K562 (cell line): Measurements from ENCODE around the gene DCUN1D2. TPM values are rescaled to one million over a fixed set of nuclear protein-coding genes. Genes with fewer than 3 reads are reported as not detected.

Experiments used
- EHMT2 ChIP-seq: fragments of 450-650 bp; IDR thresholded peaks from 2 replicates; pipeline ENCODE4 v1.6.1; 2018; ENCODE audit warnings: antibody characterized with exemption
- PHF20 ChIP-seq: fragments of 450-650 bp; IDR thresholded peaks from 2 replicates; pipeline ENCODE4 v1.6.1; 2018; ENCODE audit not compliant: partially characterized antibody
- SAP30 ChIP-seq: fragments of 200-600 bp; sonication (generic); IDR thresholded peaks from 2 replicates; pipeline ENCODE4 v1.6.1; 2012; ENCODE audit warnings: borderline replicate concordance, low read depth, mild to moderate bottlenecking, moderate library complexity, low read length, control low read depth, inconsistent platforms; ENCODE audit not compliant: insufficient read depth, poor library complexity, severe bottlenecking
- TCF7 ChIP-seq: sonication (generic); IDR thresholded peaks from 2 replicates; pipeline ENCODE4 v1.6.1; 2016; ENCODE audit warnings: antibody characterized with exemption, borderline replicate concordance
- THRAP3 ChIP-seq: fragments of 450-650 bp; IDR thresholded peaks from 2 replicates; pipeline ENCODE4 v1.6.1; 2016; ENCODE audit warnings: mild to moderate bottlenecking, inconsistent platforms, borderline replicate concordance
- ZNF124 ChIP-seq: sonication (generic); formaldehyde crosslinking; IDR thresholded peaks from 2 replicates; pipeline ENCODE4 v1.8.1; 2022; ENCODE audit warnings: missing genetic modification reagents
- ZNF134 ChIP-seq: fragments of 250-450 bp; sonication (Bioruptor Pico); conservative IDR thresholded peaks from 2 replicates; pipeline ENCODE4 v1.4.0; 2020
- ZNF75A ChIP-seq: fragments of 450-650 bp; formaldehyde crosslinking; IDR thresholded peaks from 2 replicates; pipeline ENCODE4 v1.4.0; 2020; ENCODE audit warnings: mild to moderate bottlenecking
- ZNF764 ChIP-seq: fragments of 250-450 bp; sonication (Bioruptor Pico); IDR thresholded peaks from 2 replicates; pipeline ENCODE4 v1.4.0; 2020; ENCODE audit warnings: low read depth, mild to moderate bottlenecking, moderate library complexity
- polyA plus RNA-seq, 8 experiments: library from polyadenylated mRNA; depleted of rRNA in 4 of 8; stranded (reverse) in 5 of 8; unstranded in 3 of 8; fragments of >200 nt; fragmentation: Nextera tagmentation in 2 of 8; fragmentation: Illumina TruSeq in 1 of 8; extraction: Ambion mirVana in 2 of 8; extraction: Trizol in 1 of 8; gene quantifications; 2 replicates each; pipeline versions ENCODE4 v1.2.1 to v1.2.3, GENCODE V29; 2011 to 2014; ENCODE audit warnings: inconsistent platforms in 1 of 8, missing spikeins in 1 of 8
- total RNA-seq, 7 experiments: library from RNA; depleted of rRNA in 6 of 7; stranded (reverse); fragments of >200 nt in 6 of 7; fragmentation: Illumina TruSeq in 2 of 7; extraction: Trizol in 2 of 7; gene quantifications; 2 replicates each; pipeline versions ENCODE4 v1.2.1 to v1.2.3, GENCODE V29; 2011 to 2021; ENCODE audit warnings: low replicate concordance in 1 of 7
- TF ChIP-seq, protein P1 (sequence below): sonication (generic); formaldehyde crosslinking; IDR thresholded peaks from 2 replicates; pipeline ENCODE4 v1.9.0; 2022; ENCODE audit warnings: mild to moderate bottlenecking, missing genetic modification reagents
- TF ChIP-seq, protein P2 (sequence below), 2 experiments: fragments of 450-650 bp in 1 of 2; sonication (generic) in 1 of 2; formaldehyde crosslinking in 1 of 2; IDR thresholded peaks; 2 replicates each; pipeline versions ENCODE4 v1.7.1 to v1.9.0; 2016 to 2022; ENCODE audit warnings: inconsistent platforms in 1 of 2, mild to moderate bottlenecking in 1 of 2, missing genetic modification reagents in 1 of 2
- TF ChIP-seq, protein P3 (sequence below): sonication (generic); formaldehyde crosslinking; IDR thresholded peaks from 2 replicates; pipeline ENCODE4 v1.9.0; 2022; ENCODE audit warnings: mild to moderate bottlenecking, missing genetic modification reagents
- TF ChIP-seq, protein P4 (sequence below): fragments of 150-350 bp; IDR thresholded peaks from 2 replicates; pipeline ENCODE4 v1.6.1; 2014; ENCODE audit warnings: low read depth, mild to moderate bottlenecking, low read length, borderline replicate concordance

The DCUN1D2 gene
- total and polyA plus RNA-seq, 9 of the 15 experiments (the other 6 are each of a cell fraction or from before 2014, with no cell fraction given), result 2.1 to 16.8 (median 11.1) TPM

DNA sequence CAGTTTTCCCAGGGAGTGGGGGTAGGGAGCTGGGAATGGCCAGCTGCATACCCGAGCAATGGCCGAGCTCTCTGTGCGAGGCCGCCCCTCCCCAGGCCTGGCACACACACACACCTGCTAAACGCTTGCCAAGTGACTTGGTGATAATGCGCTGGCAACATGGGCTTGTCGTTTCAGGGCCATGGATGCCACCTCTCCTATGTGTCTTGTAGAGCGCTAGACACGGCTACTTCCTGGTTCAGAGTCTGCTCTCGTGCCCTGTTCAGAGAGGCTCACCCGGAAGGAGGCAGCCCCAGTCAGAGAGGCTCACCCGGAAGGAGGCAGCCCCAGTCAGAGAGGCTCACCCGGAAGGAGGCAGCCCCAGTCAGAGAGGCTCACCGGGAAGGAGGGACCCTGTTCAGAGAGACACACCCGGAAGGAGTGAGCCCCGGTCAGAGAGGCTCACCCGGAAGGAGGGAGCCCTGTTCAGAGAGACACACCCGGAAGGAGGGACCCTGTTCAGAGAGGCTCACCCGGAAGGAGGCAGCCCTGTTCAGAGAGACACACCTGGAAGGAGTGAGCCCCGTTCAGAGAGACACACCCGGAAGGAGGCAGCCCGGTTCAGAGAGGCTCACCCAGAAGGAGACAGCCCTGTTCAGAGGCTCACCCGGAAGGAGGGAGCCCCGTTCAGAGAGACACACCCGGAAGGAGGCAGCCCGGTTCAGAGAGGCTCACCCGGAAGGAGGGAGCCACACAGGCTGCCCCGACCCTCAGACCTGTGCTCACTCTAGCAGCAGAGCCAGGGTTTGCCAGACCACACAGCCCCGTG lies 41.4 kb downstream of the DCUN1D2 start (continued):
- TF ChIP-seq ZNF764, result no peak
- no peak for TF ChIP-seq ZNF124
- TF ChIP-seq, protein P1, sequence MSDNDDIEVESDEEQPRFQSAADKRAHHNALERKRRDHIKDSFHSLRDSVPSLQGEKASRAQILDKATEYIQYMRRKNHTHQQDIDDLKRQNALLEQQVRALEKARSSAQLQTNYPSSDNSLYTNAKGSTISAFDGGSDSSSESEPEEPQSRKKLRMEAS (CRISPR knock-in tag), result peak; percentile 58
- TF ChIP-seq ZNF75A (CRISPR knock-in tag), result no peak
- TF ChIP-seq SAP30, result peak; percentile 32
- TF ChIP-seq PHF20, result peak; percentile 98
- TF ChIP-seq EHMT2, result no peak
- TF ChIP-seq TCF7, result no peak
- TF ChIP-seq, protein P2, sequence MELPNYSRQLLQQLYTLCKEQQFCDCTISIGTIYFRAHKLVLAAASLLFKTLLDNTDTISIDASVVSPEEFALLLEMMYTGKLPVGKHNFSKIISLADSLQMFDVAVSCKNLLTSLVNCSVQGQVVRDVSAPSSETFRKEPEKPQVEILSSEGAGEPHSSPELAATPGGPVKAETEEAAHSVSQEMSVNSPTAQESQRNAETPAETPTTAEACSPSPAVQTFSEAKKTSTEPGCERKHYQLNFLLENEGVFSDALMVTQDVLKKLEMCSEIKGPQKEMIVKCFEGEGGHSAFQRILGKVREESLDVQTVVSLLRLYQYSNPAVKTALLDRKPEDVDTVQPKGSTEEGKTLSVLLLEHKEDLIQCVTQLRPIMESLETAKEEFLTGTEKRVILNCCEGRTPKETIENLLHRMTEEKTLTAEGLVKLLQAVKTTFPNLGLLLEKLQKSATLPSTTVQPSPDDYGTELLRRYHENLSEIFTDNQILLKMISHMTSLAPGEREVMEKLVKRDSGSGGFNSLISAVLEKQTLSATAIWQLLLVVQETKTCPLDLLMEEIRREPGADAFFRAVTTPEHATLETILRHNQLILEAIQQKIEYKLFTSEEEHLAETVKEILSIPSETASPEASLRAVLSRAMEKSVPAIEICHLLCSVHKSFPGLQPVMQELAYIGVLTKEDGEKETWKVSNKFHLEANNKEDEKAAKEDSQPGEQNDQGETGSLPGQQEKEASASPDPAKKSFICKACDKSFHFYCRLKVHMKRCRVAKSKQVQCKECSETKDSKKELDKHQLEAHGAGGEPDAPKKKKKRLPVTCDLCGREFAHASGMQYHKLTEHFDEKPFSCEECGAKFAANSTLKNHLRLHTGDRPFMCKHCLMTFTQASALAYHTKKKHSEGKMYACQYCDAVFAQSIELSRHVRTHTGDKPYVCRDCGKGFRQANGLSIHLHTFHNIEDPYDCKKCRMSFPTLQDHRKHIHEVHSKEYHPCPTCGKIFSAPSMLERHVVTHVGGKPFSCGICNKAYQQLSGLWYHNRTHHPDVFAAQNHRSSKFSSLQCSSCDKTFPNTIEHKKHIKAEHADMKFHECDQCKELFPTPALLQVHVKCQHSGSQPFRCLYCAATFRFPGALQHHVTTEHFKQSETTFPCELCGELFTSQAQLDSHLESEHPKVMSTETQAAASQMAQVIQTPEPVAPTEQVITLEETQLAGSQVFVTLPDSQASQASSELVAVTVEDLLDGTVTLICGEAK (IDR thresholded peaks at IDR 0.05), result peak; percentile 99
- TF ChIP-seq, protein P2 (CRISPR knock-in tag; IDR thresholded peaks at IDR 0.05), result no peak
- TF ChIP-seq THRAP3, result no peak
- TF ChIP-seq, protein P3, sequence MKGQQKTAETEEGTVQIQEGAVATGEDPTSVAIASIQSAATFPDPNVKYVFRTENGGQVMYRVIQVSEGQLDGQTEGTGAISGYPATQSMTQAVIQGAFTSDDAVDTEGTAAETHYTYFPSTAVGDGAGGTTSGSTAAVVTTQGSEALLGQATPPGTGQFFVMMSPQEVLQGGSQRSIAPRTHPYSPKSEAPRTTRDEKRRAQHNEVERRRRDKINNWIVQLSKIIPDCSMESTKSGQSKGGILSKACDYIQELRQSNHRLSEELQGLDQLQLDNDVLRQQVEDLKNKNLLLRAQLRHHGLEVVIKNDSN, result peak; percentile 52; the same call in 1 of the 2 replicates
- TF ChIP-seq, protein P4, sequence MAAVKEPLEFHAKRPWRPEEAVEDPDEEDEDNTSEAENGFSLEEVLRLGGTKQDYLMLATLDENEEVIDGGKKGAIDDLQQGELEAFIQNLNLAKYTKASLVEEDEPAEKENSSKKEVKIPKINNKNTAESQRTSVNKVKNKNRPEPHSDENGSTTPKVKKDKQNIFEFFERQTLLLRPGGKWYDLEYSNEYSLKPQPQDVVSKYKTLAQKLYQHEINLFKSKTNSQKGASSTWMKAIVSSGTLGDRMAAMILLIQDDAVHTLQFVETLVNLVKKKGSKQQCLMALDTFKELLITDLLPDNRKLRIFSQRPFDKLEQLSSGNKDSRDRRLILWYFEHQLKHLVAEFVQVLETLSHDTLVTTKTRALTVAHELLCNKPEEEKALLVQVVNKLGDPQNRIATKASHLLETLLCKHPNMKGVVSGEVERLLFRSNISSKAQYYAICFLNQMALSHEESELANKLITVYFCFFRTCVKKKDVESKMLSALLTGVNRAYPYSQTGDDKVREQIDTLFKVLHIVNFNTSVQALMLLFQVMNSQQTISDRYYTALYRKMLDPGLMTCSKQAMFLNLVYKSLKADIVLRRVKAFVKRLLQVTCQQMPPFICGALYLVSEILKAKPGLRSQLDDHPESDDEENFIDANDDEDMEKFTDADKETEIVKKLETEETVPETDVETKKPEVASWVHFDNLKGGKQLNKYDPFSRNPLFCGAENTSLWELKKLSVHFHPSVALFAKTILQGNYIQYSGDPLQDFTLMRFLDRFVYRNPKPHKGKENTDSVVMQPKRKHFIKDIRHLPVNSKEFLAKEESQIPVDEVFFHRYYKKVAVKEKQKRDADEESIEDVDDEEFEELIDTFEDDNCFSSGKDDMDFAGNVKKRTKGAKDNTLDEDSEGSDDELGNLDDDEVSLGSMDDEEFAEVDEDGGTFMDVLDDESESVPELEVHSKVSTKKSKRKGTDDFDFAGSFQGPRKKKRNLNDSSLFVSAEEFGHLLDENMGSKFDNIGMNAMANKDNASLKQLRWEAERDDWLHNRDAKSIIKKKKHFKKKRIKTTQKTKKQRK, result no peak
- TF ChIP-seq ZNF134 (CRISPR knock-in tag), result peak; percentile 64; the same call in 1 of the 2 replicates
